Stimulated activated CD8-positive, alpha-beta memory T cell treated with anti-CD3 and anti-CD28 coated beads, Interleukin-7, amount 100 ng/mL, for 4 hours (primary cell): Measurements from ENCODE around the gene CREG2.

Source experiments
- DNase-seq, 2 donors: peaks; one replicate each; pipeline ENCODE4 v3.0.0-alpha.2; 2020; ENCODE audit warnings: low read depth in 2 of 2

Gene CREG2

DNA sequence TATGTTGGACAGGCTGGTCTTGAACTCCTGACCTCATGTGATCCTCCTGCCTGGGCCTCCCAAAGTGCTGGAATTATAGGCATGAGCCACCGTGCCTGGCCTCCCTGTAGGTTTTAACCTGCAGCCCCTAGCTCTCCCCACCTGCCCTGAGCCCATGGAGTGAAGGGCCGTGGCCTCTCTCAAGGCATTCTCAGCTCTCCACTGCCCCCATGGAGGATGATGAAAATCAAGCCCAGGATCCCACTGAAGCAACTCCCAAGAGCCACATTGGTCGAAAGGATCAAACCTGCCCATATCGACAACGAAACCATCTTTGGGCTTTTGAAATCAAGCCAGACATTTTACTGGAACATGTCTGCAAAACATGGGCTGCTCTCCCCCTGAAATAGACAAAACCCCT is 22.4 kb upstream of the CREG2 start:
- no peak for DNase-seq

DNA sequence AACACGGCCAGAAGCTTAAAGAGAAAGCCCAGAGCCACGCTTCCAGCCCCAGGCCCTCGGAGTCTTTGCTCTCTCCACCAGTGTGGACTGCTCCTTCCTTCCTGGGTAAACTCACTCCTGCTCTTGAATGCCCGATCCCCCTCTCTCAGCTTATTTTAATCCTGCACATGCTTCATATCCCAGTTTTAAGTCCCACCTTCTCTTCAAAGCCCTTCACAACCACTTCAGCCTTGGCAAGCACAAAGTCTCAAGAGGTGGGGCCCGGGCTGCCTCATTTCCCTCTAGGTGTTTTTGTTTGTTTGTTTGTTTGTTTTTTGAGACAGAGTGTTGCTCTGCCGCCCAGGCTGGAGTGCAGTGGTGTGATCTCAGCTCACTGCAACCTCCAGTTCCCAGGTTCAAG is 21.6 kb upstream of the CREG2 start:
- DNase-seq = no peak

DNA sequence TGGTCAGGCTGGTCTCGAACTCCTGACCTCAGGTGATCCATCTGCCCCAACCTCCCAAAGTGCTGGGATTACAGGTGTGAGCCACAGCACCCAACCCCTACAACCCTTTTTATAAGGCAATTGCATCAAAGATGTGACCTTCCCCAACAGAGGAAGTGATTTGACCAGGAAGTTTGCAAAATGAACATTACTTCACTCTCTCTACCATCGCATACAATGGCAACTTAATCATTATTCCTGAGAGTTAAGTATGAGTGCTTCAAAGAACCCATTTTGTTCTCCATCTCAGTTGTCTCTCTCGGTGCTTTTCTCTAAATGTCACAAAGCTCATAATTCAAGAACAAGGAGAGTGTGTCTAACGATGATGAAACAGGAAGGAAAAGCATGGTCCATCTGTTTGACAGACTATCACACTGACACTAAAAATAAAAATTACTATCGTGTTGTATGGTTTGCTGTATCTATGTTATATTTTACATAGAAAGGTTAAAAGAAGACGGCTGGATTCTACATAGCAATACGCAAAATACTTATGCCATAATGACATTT is 18.1 kb upstream of the CREG2 start:
- no peak for DNase-seq

DNA sequence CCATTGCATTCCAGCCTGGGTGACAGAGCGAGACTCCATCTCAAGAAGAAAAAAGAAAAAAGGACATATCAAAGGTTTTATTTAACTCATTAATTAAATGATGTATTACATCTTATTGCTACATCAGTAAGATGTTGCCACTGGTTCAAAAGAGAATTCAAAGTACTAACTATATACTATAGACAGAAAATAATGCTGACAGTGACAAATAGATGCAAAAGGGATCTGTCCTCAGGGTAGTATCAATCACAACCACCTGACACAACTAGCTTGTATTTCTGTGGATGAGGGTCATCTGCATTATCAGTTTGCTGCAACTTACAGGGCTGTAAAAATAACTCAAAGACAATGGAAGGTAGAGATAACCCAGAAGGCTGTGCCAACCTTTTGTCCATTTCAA is 16.4 kb upstream of the CREG2 start:
- DNase-seq = no peak

DNA sequence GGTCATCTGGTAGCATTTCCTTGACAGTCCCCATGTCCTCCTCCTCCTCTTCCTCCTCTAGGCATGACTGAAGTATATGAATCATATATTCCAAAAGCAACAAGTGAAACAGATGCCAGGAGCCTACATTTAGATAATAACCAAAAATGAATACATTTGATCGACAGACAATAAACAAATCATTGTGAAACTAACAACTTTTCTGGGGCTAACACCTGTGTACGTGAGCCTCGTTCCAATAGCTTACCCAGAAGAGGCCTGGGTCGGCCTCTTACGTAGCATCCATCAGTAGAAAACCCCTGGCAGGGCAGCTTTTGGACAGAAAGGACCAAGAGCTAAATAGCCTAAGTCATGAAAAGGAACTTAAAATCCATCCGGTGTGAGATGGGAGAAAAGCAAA is 15.3 kb upstream of the CREG2 start:
- DNase-seq = no peak

DNA sequence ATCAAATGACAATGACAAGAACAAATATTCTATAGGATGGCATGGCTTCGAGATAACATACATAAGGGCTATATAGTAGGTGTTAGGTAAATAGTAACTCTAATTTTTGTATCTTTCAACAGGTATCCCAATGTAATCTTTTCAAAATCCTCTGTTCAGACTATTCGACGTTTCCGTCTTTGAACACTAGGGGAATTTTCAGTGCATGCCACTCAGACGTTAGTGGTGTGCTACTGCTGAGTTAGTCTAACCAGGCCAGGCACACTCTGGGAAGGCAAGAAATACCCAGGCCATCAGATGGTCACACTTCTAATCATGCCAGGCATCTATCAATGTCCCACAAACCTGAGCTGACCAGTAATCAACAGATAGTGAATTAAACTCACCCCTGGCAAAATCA is 14.6 kb upstream of the CREG2 start:
- no peak for DNase-seq

DNA sequence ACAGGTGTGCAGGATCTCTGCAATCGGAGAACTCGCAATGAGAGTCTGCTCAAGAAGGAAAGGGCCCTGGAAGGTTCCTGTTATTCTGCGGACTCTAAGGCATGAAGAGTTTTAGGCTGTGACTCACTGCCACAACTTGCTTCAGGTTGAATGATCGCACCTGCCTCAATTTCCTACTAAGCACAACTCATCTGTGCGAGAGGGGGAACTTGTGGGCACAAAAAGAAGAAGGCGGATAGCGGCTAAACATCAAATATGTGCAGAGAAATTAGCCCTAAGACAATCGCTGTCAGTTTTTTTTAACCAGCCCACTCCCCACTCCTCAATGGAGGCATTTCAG is 14.0 kb upstream of the CREG2 start:
- DNase-seq = no peak

DNA sequence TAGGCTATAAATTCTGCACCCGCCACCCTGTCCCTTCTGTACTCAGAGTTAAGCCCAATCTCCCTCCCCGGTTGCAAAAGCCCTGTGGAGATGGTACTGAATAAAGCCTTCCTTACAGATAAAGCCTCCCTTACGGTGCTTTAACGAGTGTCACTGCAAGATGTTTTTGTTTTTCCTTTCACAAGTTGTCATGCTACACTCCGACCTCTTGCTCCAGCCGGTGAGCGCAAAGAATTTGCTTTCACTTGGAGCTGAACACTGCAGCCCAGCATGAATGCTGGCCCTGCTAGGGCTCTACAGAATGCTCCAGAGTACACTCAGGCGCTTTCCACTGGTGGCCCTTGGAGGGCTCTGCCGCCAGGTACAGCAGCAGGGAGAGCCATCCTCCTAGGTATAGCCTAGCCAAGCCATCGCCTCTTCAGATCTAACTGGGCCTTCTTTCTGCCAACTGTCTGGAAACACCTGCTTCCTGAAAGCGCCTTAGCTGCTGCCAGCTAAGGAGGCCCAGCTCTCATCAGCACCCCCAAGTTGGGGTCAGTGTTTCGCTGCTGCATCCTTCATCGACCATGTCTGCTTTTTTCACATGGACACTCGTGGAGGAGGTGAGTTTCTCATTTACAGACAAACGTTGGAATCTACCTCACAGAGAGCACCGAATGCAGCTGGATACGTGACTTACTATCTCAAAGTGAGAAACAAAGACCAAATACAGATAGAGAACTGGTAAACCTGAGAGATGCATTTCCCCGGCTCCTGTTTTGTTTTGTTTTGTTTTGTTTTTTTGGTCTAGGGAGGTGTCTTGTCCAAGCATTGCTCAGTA is 13.4 kb upstream of the CREG2 start:
- DNase-seq = no peak

DNA sequence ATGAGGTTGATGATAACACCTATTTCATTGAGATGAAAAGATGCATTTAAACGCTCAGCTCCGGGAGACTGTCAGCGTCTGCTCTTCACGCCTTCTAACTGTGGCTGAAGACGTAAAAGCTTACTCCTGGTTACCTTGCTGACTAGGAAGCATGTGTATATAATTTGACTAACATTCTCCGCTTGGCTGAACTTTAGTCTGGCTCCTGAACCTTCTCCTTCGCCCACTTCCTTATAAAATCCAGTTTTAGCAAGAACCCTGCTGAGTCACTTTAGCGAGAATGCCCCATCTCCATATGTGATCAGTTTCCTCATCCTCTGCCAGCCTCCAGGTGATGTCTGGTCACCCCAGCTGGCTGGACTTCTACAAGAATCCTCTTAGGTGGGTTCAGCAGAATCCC is 12.7 kb upstream of the CREG2 start:
- DNase-seq = no peak

DNA sequence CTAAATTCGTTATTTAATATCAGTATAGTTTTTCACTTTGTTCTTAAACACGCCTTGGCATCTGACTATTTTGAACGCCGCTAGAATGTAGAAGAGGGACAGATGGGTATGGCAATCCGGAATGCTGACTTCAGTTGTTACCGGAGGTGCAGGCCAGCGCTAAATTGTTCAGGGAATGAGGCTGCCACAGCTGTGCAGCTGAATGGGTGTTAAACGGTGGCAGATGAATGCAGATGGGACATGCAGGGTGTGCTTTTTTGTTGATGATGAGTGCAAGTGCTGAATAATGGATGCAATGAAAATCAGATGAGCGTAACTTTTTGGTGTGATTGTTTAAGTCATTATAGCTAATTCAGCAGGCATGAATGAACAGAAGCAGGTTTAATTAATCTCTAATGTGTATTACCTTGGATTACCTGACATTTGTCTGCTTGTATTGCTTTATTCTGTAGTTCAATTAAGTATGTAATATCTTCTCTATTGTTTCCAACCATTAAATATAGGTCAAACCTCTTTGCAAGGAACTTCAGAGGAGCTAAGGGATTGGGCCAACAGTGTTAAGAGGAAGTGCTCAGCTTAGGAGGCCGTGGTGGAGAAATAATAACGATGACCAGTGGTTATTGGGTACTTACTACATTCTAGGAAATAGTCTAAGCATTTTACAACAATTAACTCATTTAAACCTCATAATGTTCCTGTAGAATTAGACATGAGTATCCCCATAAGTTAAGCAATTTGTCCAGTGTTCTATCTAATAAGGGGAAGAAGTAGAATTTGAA is 11.9 kb upstream of the CREG2 start:
- DNase-seq = no peak

DNA sequence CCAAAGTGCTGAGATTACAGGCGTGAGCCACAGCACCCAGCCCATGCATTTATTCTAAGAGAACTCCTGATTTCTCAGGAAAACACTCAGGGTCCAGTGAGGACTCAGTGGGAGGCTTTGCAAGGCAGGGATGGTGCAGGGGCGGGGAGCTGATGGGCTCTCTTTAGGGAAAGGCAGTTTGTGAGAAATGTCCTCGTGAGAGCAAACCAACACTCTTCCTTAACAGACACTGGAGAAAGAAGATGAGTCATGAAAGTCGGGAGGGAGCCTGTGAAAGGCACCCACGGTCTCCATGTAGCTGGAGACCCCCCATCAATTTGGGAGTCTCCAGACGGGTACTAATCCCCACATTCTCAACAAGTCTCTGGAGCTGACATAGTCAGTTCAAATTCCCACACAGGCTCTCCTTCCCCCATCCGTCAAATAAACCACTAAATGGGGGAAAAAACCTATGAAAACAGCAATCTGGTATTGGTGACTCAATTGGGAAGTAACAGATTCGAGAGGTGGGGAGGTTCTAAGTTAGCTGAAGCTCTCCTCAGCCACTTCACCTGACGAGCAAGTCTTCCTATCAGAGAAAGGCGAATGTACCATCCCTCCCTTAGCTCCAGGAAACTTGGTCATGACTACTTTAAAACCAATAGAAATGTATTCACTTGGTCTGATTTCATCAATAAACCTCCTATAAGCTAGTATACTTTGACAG is 11.0 kb upstream of the CREG2 start:
- no peak for DNase-seq

DNA sequence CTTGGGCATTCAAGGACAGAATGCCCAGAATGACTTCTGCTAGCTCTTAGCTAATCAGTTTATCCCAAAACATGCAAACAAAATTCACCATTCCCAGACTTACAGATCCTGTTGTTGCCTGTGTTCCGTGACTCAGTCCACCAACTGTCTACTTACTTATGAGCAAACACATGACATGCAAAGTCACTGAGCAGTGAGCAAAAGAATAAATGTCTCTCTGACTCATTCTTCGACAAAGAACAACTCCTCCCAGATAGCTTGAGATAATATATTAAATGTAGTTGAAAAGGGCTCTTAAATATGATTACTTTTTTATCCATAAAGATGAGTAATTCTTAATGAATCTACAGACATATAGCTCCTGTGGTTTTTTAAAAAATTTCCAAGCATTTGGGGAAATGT is 9.0 kb upstream of the CREG2 start:
- no peak for DNase-seq

DNA sequence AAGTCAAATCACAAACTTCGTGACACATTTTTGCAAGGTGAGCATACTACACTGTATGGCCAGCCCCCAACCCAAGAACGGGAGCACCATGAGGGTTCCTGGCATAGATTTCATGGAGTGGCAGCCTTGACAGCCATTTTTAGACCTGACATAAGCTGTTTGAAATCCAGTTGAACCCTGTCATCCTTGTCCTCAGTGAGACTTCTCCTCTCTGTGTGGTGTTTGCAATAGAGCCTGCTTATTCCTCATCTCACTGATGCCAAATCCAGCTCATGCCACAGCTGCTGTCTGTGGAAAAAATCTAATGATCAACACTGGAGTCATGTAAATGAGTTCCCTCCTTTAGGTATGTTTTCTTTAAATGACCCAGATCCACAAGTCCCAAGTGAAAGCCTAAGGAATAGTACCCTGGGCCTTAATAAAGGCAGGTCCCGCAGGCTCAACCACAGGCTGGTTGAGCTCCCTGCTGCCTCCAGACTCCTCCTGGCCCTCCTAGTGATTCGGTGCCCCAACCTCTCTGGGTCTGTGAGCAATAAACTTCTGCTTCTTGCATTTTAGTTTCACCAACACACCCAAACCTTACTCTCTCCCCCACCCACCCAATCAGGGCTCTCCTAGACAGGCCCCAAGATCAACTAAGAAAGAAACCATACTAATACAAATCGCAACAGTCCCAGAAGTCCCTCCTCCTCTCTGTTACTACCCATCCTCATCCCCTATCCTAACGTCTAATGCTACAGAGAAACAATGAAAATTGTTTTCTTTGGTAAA is 8.4 kb upstream of the CREG2 start:
- no peak for DNase-seq

DNA sequence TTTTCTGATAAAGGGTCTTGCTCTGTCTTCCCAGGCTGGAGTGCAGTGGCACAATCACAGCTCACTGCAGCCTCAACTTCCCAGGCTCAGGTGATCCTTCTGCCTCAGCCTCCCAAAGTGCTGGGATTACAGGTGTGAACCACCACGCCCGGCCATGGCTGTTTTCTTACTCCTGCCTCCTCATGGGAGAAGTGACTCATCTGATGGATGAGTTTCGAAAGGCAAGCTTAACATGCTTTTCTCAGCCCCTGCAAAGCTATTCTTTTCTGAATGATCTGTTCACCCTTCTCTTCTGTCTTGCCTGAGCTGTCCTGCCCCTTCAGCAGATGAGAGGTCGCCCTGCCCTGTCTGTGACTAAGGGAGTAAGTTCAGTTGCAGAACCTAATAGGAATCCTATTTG is 929 bp upstream of the CREG2 start:
- no peak for DNase-seq

DNA sequence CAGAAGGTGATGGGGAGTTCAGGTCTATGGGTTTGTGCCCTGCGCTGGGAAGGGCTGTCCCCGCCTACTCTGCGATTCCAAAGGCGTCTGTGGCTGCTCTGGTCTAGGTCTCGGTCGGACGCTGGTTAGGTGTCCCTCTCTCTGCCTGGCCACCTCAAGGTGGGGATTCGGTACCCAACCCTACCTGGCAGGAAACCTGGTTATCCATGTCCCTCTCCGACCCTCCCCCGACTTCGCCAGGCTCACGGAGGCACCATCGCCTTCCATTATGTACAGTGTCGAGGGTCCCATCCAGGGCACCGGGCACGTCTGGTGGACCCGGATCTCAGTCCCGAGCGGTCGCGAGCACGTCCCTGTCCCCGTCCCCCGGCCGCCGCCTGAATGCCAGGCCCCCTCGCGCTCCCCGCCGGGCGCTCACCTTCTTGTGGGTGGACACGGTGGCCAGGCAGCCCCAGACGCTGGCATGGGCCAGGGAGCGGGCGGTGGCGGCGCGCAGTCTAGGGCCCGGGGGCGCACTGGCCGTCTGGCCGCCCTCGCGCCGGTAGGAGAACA is 628 bp downstream of the CREG2 start:
- no peak for DNase-seq

DNA sequence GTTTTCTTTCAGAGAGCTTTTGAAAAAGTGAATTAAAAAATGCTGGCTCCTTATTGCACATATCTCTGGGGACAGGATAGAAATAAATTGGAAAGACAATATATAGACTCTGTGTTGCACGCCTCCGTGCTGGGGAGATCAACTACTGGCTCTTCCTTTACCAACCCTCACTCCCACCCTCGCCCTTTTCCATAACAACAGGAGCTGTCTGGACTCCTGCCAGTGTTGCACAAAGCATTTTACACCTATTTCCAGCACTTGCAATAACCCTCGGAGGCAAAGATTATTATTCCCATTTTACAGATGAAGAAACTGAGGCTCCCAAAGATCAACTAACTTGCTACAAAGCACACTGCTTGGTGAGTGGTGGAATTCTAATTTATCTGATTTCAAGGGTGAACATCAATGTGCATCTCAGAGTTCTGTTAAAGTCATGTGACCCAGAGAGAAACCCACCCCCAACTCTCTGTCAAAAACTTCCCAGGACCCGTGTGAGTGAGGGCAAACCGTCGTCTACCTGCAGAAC is 4.2 kb downstream of the CREG2 start:
- no peak for DNase-seq

DNA sequence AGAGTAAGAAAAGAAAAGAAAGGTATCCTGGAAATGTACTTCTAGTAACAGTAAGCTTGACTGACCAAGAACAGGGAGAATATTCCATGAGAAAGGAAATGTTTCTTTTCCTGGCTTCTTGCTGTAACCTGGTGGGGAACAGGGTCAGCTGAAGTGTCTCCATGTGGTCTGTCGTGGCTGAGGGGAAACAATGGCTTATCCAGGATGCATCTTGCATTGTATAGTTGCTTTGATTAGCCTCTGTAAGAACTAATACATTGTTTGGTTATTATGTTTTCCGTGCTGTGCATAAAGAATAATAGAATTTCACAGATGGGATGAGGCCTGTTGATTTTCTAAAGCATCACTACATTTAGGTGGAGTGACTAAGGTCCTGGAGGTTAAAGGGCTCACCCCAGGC is 4.9 kb downstream of the CREG2 start:
- no peak for DNase-seq

DNA sequence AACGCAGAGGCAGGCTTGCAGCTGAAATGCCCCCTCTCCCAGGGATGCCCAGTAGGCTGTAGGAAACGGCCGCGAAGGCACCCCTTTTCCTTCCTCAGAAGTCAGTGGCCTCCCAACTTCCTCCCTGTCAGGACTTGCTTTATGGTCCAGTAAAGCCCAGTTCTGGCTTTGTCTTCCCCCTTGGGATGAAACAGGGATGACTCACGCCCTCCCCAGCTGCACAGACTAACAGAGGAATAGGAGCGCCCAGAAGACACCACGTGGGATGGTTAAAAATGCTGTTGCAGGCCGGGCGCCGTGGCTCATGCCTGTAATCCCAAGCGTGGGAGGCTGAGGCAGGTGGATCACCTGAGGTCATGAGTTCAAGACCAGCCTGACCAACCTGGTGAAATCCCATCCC is 6.9 kb downstream of the CREG2 start:
- no peak for DNase-seq

DNA sequence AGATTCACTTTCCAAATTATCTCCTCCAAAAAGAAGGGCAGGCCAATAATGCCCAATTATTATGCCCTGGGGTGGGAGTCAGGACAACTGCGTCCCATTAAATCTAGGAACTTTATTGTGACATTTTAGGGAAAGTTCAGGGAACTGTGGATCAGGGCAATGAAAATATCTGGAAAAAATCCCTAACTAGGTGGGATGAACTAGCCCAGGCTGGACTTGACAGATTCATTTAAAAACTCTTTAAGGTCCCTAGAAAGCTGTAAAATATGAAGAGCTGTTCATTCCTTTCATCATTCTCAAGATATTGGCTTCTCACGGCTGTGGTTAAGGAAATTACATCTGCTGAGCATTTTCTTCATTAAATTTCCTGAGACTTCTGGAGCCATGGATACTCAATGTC is 8.2 kb downstream of the CREG2 start:
- no peak for DNase-seq

DNA sequence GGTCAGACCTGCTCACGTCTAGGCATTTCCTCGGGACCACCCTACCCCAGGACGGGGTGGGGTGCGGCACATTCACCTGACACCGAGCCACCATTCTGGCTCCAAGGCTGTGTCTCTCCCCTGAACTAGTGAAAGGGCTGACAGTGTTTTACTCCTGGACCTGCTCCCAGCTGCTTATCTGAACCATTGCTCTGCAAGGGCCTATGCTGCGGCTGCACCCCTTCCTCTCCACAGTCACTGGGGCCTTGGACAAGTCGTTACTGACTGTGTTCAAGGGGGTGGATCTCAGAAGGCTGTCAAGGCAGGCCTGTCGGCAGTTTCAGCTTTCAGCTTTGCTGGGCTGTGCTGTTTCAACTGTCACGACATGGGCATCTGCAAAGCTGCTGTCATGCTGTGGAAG is 11.7 kb downstream of the CREG2 start:
- DNase-seq = no peak

DNA sequence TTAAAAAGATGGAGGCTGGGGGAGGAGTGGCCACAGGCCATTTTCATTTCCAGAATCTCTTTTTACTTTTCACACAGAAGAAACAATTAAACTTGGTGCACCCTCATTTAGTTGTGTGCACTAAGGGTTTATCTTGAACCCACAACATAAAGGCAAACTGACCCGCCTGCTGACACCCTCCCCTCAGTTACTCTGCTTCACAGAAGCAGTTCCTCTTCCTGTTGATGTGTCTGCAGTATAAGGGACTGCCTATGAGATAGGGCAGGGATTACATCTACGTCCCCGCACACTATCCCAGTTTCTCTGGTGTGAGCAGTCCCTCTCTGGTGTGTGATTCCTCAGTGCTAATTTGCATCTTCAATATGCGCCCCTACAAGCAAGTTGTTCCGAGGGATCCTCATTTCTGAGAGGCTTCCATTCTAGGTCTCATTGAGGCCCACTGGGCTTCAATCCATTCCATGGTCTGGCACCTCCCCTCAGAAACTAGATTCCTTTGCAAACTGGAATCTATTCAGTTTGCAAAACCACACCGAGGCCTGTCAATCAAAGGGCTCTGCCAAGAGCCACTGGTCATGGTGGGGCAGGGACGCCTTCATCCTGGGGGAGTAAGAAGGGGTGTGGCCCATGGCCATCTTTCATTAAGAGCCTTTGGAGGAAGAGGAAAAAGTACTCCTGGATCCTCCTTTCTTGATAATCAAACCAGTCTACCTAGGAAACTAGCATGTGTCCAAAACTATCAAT is 12.3 kb downstream of the CREG2 start:
- no peak for DNase-seq
